Astrocyte of the cerebellum (primary cell): Measurements from ENCODE around the gene EFNA1.

Experiments
- DNase-seq: peaks from one replicate; pipeline ENCODE4 v3.0.0-alpha.2; 2011; ENCODE audit warnings: low read depth
- H3K4me3 ChIP-seq: 2 replicates; pipeline ENCODE4 v1.5.1; 2011; ENCODE audit warnings: mild to moderate bottlenecking, low read depth, low read length, moderate library complexity
- in situ Hi-C: cut with HindIII; loops from 2 replicates; pipeline ENCODE4 v1.10.0; 2017; ENCODE audit warnings: low sequenced_read_pairs
- TF ChIP-seq, protein P1 (sequence below): IDR thresholded peaks from 2 replicates; pipeline ENCODE4 v1.5.1; 2012; ENCODE audit warnings: low read length, low read depth, moderate library complexity, mild to moderate bottlenecking; ENCODE audit errors: missing control alignments

The EFNA1 gene

DNA sequence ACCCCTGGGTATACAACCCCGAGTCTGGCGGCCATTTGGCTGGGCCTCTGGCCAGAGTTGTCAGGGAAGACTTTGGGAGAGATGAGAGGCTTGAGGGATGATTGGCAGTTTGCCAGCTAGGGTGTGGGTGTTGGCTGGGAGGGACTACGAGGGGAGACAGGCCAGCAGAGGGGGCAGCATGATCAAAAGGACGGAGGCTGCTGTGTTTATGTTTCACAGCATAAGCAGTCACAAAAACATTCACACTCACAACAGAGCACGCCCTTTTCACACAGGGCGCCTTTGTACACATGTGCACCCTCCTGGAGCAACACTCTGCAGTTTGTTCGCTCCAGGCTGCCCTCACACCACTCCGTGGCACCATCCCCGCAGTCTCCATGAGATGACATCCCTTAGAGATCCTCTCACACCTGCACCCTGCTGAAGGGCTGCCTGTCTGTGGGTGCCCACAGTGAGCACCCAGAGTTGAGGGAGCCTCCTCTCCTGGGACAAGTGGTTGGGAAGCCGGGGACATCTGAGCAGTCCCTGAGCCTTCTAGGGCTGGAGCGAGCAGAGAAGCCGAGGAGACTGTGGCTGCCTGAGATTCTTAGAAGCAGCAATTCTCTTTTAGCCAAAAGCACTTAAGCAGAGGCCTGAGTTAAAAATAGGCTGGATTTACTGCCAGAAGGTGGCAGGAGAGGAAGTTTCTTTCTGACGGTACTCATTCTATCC lies 33.6 kb upstream of the EFNA1 start:
- TF ChIP-seq, protein P1, sequence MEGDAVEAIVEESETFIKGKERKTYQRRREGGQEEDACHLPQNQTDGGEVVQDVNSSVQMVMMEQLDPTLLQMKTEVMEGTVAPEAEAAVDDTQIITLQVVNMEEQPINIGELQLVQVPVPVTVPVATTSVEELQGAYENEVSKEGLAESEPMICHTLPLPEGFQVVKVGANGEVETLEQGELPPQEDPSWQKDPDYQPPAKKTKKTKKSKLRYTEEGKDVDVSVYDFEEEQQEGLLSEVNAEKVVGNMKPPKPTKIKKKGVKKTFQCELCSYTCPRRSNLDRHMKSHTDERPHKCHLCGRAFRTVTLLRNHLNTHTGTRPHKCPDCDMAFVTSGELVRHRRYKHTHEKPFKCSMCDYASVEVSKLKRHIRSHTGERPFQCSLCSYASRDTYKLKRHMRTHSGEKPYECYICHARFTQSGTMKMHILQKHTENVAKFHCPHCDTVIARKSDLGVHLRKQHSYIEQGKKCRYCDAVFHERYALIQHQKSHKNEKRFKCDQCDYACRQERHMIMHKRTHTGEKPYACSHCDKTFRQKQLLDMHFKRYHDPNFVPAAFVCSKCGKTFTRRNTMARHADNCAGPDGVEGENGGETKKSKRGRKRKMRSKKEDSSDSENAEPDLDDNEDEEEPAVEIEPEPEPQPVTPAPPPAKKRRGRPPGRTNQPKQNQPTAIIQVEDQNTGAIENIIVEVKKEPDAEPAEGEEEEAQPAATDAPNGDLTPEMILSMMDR, result peak; percentile 56
- DNase-seq, result peak; percentile 22
- H3K4me3 ChIP-seq, result no peak overlapping the region
- in situ Hi-C loops, result loop anchor here (10.0 kb wide), 1 partner anchor 71 kb away; no protein-coding TSS in a partner anchor

DNA sequence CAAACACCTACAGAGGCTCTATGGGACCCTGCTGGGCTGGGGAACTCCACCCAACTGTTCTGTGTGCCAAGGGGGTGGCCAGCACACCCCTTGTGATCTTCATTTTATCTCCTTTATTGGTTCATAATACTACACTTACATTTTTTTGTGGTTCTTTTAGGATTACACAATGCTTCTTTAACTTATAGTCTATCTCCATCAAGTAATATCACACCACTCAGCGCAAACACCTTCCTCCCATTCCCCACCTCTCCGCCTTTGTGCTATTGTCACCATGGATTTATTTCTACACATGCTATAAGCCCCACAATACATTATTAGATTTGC lies 33.1 kb upstream of the EFNA1 start:
- no peak overlapping the region for H3K4me3 ChIP-seq
- DNase-seq, result no peak
- in situ Hi-C loops, result loop anchor here (10.0 kb wide), 1 partner anchor 70 kb away; no protein-coding TSS in a partner anchor
- TF ChIP-seq, protein P1, result no peak

DNA sequence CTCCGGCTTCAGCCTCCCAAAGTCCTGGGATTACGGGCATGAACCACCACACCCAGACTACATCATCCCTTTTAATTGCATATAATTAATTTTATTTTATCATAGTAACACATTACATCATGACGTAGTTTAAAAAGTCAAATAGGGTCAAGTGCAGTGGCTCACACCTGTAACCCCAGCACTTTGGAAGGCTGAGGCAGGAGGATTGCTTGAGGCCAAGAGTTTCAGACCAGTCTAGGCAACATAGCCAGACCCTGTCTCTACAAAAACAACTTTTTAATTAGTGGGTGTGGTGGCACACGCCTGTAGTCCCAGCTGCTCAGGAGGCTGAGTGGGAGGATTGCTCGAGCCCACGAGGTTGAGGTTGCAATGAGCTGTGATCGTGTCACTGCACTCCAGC lies 28.3 kb upstream of the EFNA1 start:
- in situ Hi-C loops, result loop anchor here (10.0 kb wide), 1 partner anchor 65 kb away; no protein-coding TSS in a partner anchor
- H3K4me3 ChIP-seq, result no peak overlapping the region
- DNase-seq, result no peak
- TF ChIP-seq, protein P1, result no peak

DNA sequence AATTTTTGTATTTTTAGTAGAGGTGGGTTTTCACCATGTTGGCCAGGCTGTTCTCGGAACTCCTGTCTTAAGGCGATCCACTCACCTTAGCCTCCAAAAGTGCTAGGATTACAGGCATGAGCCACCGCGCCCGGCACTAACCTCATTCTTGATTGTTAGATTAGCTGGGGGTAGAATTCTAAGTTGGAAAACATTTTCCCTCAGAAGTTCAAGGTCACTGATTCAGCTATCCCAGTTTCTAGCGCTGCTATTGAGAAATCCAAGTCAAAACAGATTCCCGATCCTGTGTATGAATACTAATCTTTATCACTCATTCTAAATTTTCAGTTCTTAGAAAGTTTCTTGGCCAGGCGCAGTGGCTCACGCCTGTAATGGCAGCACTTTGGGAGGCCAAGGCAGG lies 24.4 kb upstream of the EFNA1 start:
- DNase-seq, result no peak
- H3K4me3 ChIP-seq, result no peak overlapping the region
- TF ChIP-seq, protein P1, result no peak
- in situ Hi-C loops, result no loop called here

DNA sequence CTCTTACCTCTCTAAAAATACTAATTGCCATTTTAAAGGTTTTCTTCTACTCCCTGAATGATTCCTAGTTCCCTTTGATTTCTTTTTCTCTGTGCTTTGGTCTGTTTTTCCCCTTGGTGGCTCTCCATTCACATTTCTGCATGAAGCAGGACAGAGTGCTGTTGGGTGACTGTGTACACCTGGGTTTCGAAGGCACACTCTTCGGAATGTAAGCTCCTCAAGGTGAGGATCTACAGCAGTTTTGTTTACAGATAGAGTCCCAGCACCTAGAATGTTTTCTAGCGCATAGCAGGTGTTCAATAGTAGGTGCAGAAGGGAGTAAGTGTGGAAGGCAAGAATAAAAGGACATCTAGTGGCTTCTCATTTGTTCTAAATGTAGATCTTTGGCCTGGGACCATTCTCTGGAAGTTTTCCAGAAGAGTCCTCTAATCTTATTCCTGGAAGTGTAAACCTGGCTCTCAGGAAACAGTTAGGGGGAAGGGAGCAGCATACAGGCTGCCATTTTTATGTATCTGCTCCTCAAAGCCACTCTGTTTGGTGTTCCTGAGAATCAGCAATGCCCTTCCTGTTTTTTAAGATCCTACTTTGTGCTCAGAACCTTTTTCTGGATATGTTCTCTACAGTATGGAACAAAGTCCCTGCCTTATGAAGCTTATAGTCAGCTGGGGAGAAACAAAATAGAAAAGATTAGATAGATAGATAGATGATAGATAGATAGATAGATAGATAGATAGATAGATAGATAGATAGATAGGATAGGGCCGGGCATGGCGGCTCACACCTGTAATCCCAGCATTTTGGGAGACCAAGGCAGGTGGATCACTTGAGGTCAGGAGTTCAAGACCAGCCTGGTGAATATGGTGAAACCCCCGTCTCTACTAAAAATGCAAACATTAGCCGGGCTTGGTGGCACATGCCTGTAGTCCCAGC lies 22.8 kb upstream of the EFNA1 start:
- no peak overlapping the region for H3K4me3 ChIP-seq
- in situ Hi-C loops, result no loop called here

DNA sequence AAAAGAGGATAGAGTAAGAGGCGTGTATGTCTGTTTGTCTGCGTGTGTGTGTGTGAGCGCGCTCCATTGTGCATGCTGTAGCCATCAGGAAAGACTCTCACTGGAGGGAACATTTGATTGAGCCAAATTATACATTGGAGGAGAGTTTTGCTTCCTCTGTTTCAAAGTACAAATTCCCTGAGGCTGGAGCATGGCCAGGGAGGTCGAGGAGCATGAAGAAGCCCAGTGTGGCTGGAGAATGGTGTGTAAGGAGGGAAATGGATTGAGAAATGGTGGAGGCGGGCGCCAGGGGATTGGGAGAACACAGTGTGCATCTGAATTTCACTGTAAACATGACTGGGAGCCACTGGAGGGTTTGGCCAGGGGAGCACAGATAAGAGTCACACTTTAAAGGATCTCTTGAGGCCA lies 22.1 kb upstream of the EFNA1 start:
- no peak overlapping the region for H3K4me3 ChIP-seq
- DNase-seq, result no peak
- TF ChIP-seq, protein P1, result no peak
- in situ Hi-C loops, result no loop called here

More for the DNA sequence above, 22.8 kb upstream of the EFNA1 start:
- no peak for DNase-seq
- TF ChIP-seq, protein P1, result no peak
